CD4-positive, CD25-positive, alpha-beta regulatory T cell (primary cell): ENCODE results near the gene NDC1. TPM values are rescaled to one million over a fixed set of nuclear protein-coding genes. Genes with fewer than 3 reads are reported as not detected.

Experiments used
- ATAC-seq, 2 donors: fragments of 150-1000 bp; cut with Tn5 transposase; one replicate each; pipeline ENCODE4 v1.10.0; 2021; ENCODE audit warnings: low read depth in 2 of 2, moderate number of reproducible peaks in 2 of 2, moderate library complexity in 1 of 2
- DNase-seq, 3 donors: peaks; one replicate each; pipeline versions ENCODE4 v3.0.0 to v3.0.0-alpha.2; 2012 to 2022; ENCODE audit warnings: mixed read lengths in 1 of 3
- H3K27ac ChIP-seq: one replicate; pipeline ENCODE4 v1.7.0; 2013; ENCODE audit warnings: mild to moderate bottlenecking, low read length; ENCODE audit not compliant: insufficient read depth, poor library complexity, severe bottlenecking
- H3K27me3 ChIP-seq: one replicate; pipeline ENCODE4 v1.7.0; 2013; ENCODE audit warnings: low read length; ENCODE audit not compliant: control insufficient read depth, insufficient read depth
- H3K36me3 ChIP-seq: one replicate; pipeline ENCODE4 v1.7.0; 2013; ENCODE audit warnings: mild to moderate bottlenecking, low read length, moderate library complexity; ENCODE audit not compliant: control insufficient read depth, insufficient read depth
- H3K4me1 ChIP-seq: 2 replicates; pipeline ENCODE4 v1.7.0; 2013; ENCODE audit warnings: mild to moderate bottlenecking, low read length; ENCODE audit not compliant: insufficient read depth, control insufficient read depth, poor library complexity, severe bottlenecking
- H3K4me3 ChIP-seq: one replicate; pipeline ENCODE4 v1.7.0; 2013; ENCODE audit warnings: low read depth, mild to moderate bottlenecking, low read length, moderate library complexity
- H3K9me3 ChIP-seq, 2 experiments: 1 replicate in 1 of 2; 2 replicates in 1 of 2; pipeline ENCODE4 v1.7.0; 2013; ENCODE audit warnings: low read length in 2 of 2, mild to moderate bottlenecking in 1 of 2, moderate library complexity in 1 of 2; ENCODE audit not compliant: control insufficient read depth in 2 of 2
- H3K27ac Mint-ChIP-seq, 3 donors: one replicate each; pipeline ENCODE4 v1.8.0; 2020 to 2022; ENCODE audit warnings: mild to moderate bottlenecking in 3 of 3, mixed read lengths in 3 of 3, moderate library complexity in 2 of 3
- H3K27me3 Mint-ChIP-seq: one replicate; pipeline ENCODE4 v1.8.0; 2022; ENCODE audit warnings: mild to moderate bottlenecking, mixed read lengths
- H3K36me3 Mint-ChIP-seq: one replicate; pipeline ENCODE4 v1.8.0; 2020; ENCODE audit warnings: mixed read lengths
- H3K4me1 Mint-ChIP-seq, 4 donors: one replicate each; pipeline ENCODE4 v1.8.0; 2020 to 2022; ENCODE audit warnings: mixed read lengths in 4 of 4, mild to moderate bottlenecking in 1 of 4
- H3K4me3 Mint-ChIP-seq, 4 donors: one replicate each; pipeline ENCODE4 v1.8.0; 2020 to 2022; ENCODE audit warnings: mild to moderate bottlenecking in 4 of 4, mixed read lengths in 4 of 4, moderate library complexity in 3 of 4
- H3K9me3 Mint-ChIP-seq, 7 donors: one replicate each; pipeline ENCODE4 v1.8.0; 2020 to 2022; ENCODE audit warnings: mixed read lengths in 7 of 7, mild to moderate bottlenecking in 3 of 7, moderate library complexity in 2 of 7
- polyA plus RNA-seq, 4 donors: library from polyadenylated mRNA; unstranded; fragments of 300-500 nt; fragmentation: Illumina TruSeq; gene quantifications; one replicate each; pipeline ENCODE4 v1.2.3, GENCODE V29; 2021
- total RNA-seq: library from RNA; stranded (reverse); gene quantifications from one replicate; pipeline ENCODE4 v1.2.3, GENCODE V29; 2022

Gene NDC1
- total and polyA plus RNA-seq, 5 donors from 2014 or later: 3.3 to 6.4 (median 4.8) TPM

- Mint-ChIP-seq H3K4me1 (peaks cover 0 to 2% (median 0%) of the 10 kb centered on the region in 4 donors), H3K27me3 (peaks cover 9% of the 10 kb centered on the region), H3K36me3 (peaks cover 18% of the 10 kb centered on the region), H3K9me3 (peaks cover 0 to 3% (median 0%) of the 10 kb centered on the region in 7 donors), H3K27ac (no peak overlapping the region), H3K4me3 (no peak overlapping the region)
- no peak overlapping the region for H3K4me3 ChIP-seq
- ATAC-seq: no peak
- no peak overlapping the region for H3K27ac ChIP-seq
- H3K4me1 ChIP-seq: no peaks in the 10 kb centered on the region
- no peaks in the 10 kb centered on the region for H3K27me3 ChIP-seq
- H3K9me3 ChIP-seq: no peaks in the 10 kb centered on the region
- DNase-seq: no peak
- H3K36me3 ChIP-seq: peaks cover 17% of the 10 kb centered on the region
Measured at GRCh38 chr1:53847980-53848379, 9.9 kb upstream of the NDC1 start.

GRCh38 chr1:53842347-53842746, 4.3 kb upstream of the NDC1 start:
- no peak overlapping the region for H3K27ac ChIP-seq
- DNase-seq: no peak
- peaks cover 0 to 14% (median 10%) of the 10 kb centered on the region in 4 donors for H3K4me1 Mint-ChIP-seq
- peaks cover 4% of the 10 kb centered on the region for H3K27me3 ChIP-seq
- H3K4me3 Mint-ChIP-seq: no peak overlapping the region
- H3K4me1 ChIP-seq: no peaks in the 10 kb centered on the region
- no peak for ATAC-seq
- H3K36me3 Mint-ChIP-seq: no peaks in the 10 kb centered on the region
- H3K9me3 Mint-ChIP-seq: peaks cover 0 to 5% (median 2%) of the 10 kb centered on the region in 7 donors
- H3K36me3 ChIP-seq: no peaks in the 10 kb centered on the region
- H3K4me3 ChIP-seq: no peak overlapping the region
- H3K9me3 ChIP-seq: peaks cover 5 to 6% of the 10 kb centered on the region in 2 experiments
- peaks cover 13% of the 10 kb centered on the region for H3K27me3 Mint-ChIP-seq
- H3K27ac Mint-ChIP-seq: no peak overlapping the region

GRCh38 chr1:53838654-53838974, 518 bp upstream of the NDC1 start:
- Mint-ChIP-seq H3K4me1 (peaks cover 14 to 38% (median 27%) of the 10 kb centered on the region in 4 donors), H3K4me3 (peak overlapping the region; percentile 92 to 99 (median 96))
- H3K4me3 ChIP-seq: peak overlapping the region; percentile 100

GRCh38 chr1:53837646-53837923, 511 bp downstream of the NDC1 start:
- H3K27me3 ChIP-seq: peaks cover 4% of the 10 kb centered on the region
- H3K4me1 Mint-ChIP-seq: peaks cover 16 to 38% (median 28%) of the 10 kb centered on the region in 4 donors
- H3K27ac ChIP-seq: peak overlapping the region; percentile 90
- ATAC-seq: no peak
- no peaks in the 10 kb centered on the region for H3K36me3 ChIP-seq
- no peak for DNase-seq
- peak overlapping the region; percentile 100 for H3K4me3 ChIP-seq
- peak overlapping the region; percentile 95 to 98 (median 97) for H3K27ac Mint-ChIP-seq
- H3K9me3 Mint-ChIP-seq: peaks cover 0 to 4% (median under 1%) of the 10 kb centered on the region in 7 donors
- peaks cover 7% of the 10 kb centered on the region for H3K4me1 ChIP-seq
- H3K4me3 Mint-ChIP-seq: peak overlapping the region; percentile 92 to 99 (median 96)
- peaks cover 4% of the 10 kb centered on the region for H3K27me3 Mint-ChIP-seq
- H3K36me3 Mint-ChIP-seq: no peaks in the 10 kb centered on the region
- peaks cover 4 to 5% of the 10 kb centered on the region in 2 experiments for H3K9me3 ChIP-seq

More at GRCh38 chr1:53838654-53838974, 518 bp upstream of the NDC1 start:
- peaks cover 4% of the 10 kb centered on the region for H3K27me3 ChIP-seq
- peaks cover 5 to 6% of the 10 kb centered on the region in 2 experiments for H3K9me3 ChIP-seq
- peaks cover 0 to 5% (median 2%) of the 10 kb centered on the region in 7 donors for H3K9me3 Mint-ChIP-seq
- no peaks in the 10 kb centered on the region for H3K36me3 ChIP-seq
- no peak for DNase-seq
- peaks cover 7% of the 10 kb centered on the region for H3K4me1 ChIP-seq
- H3K27ac ChIP-seq: peak overlapping the region; percentile 90
- H3K36me3 Mint-ChIP-seq: no peaks in the 10 kb centered on the region
- H3K27me3 Mint-ChIP-seq: peaks cover 7% of the 10 kb centered on the region
- no peak for ATAC-seq
- H3K27ac Mint-ChIP-seq: peak overlapping the region; percentile 97 to 99 (median 98)

GRCh38 chr1:53835491-53835890, 2.6 kb downstream of the NDC1 start:
- ATAC-seq (no peak), DNase-seq (no peak)
- Mint-ChIP-seq H3K27me3 (peaks cover 4% of the 10 kb centered on the region), H3K36me3 (no peaks in the 10 kb centered on the region), H3K9me3 (no peaks in the 10 kb centered on the region), H3K4me1 (peaks cover 22 to 38% (median 30%) of the 10 kb centered on the region in 4 donors), H3K27ac (no peak overlapping the region), H3K4me3 (peak overlapping the region in 3 of 4 donors; percentile 33 to 93 (median 86))
- Histone ChIP-seq H3K9me3 (no peaks in the 10 kb centered on the region), H3K27me3 (no peaks in the 10 kb centered on the region), H3K4me1 (peaks cover 7% of the 10 kb centered on the region), H3K4me3 (no peak overlapping the region), H3K36me3 (no peaks in the 10 kb centered on the region), H3K27ac (no peak overlapping the region)

- Histone ChIP-seq H3K36me3 (no peaks in the 10 kb centered on the region), H3K27ac (no peak overlapping the region), H3K9me3 (no peaks in the 10 kb centered on the region), H3K4me1 (peaks cover 7% of the 10 kb centered on the region), H3K27me3 (no peaks in the 10 kb centered on the region), H3K4me3 (no peak overlapping the region)
- Mint-ChIP-seq H3K9me3 (no peaks in the 10 kb centered on the region), H3K27ac (no peak overlapping the region), H3K27me3 (peaks cover under 1% of the 10 kb centered on the region), H3K4me3 (peak overlapping the region in 1 of 4 donors; percentile 34), H3K4me1 (peaks cover 22 to 38% (median 30%) of the 10 kb centered on the region in 4 donors), H3K36me3 (peaks cover under 1% of the 10 kb centered on the region)
- ATAC-seq: no peak
- DNase-seq: no peak
Measured at GRCh38 chr1:53834776-53835175, 3.3 kb downstream of the NDC1 start.

GRCh38 chr1:53833393-53833792, 4.7 kb downstream of the NDC1 start:
- peaks cover 7% of the 10 kb centered on the region for H3K36me3 Mint-ChIP-seq
- H3K4me1 ChIP-seq: peaks cover 7% of the 10 kb centered on the region
- no peaks in the 10 kb centered on the region for H3K9me3 Mint-ChIP-seq
- DNase-seq (no peak), ATAC-seq (no peak)
- H3K4me3 ChIP-seq: no peak overlapping the region
- no peak overlapping the region for H3K27ac Mint-ChIP-seq
- peaks cover 17 to 33% (median 26%) of the 10 kb centered on the region in 4 donors for H3K4me1 Mint-ChIP-seq
- no peak overlapping the region for H3K27ac ChIP-seq
- H3K36me3 ChIP-seq: no peaks in the 10 kb centered on the region
- H3K9me3 ChIP-seq: no peaks in the 10 kb centered on the region
- no peaks in the 10 kb centered on the region for H3K27me3 Mint-ChIP-seq
- H3K4me3 Mint-ChIP-seq: no peak overlapping the region
- no peaks in the 10 kb centered on the region for H3K27me3 ChIP-seq

- Histone ChIP-seq H3K4me3 (no peak overlapping the region), H3K4me1 (no peaks in the 10 kb centered on the region), H3K27me3 (no peaks in the 10 kb centered on the region), H3K9me3 (no peaks in the 10 kb centered on the region), H3K36me3 (peaks cover 39% of the 10 kb centered on the region), H3K27ac (no peak overlapping the region)
- Mint-ChIP-seq H3K27me3 (no peaks in the 10 kb centered on the region), H3K36me3 (peaks cover 33% of the 10 kb centered on the region), H3K4me3 (no peak overlapping the region), H3K4me1 (peaks cover 0 to 5% (median 4%) of the 10 kb centered on the region in 4 donors), H3K9me3 (no peaks in the 10 kb centered on the region), H3K27ac (no peak overlapping the region)
- DNase-seq (no peak), ATAC-seq (no peak)
Measured at GRCh38 chr1:53826367-53826766, 11.7 kb downstream of the NDC1 start.
